Measurements from ENCODE around the gene PPEF1. TPM values are rescaled to one million over a fixed set of nuclear protein-coding genes. Genes with fewer than 3 reads are reported as not detected.
"Not testable (repeated sequence)": the region's sequence is repeated elsewhere in the genome, so short reads cannot be mapped to it uniquely, and the experiment has no call there.

Gene PPEF1
- total RNA-seq, 1 experiment from 2014 or later: 0.54 TPM

- intact Hi-C loops (cut with micrococcal nuclease; ENCODE audit: unreplicated experiment): no loop called here
- Mint-ChIP-seq H3K27me3 (ENCODE audit: insufficient read depth, unreplicated experiment) (no peaks in the 10 kb centered on the region), H3K27ac (ENCODE audit: unreplicated experiment) (no peak overlapping the region), H3K9me3 (ENCODE audit: unreplicated experiment) (no peaks in the 10 kb centered on the region), H3K36me3 (ENCODE audit: insufficient read depth, unreplicated experiment) (no peaks in the 10 kb centered on the region), H3K4me1 (ENCODE audit: low read depth, unreplicated experiment) (no peaks in the 10 kb centered on the region), H3K4me3 (ENCODE audit: unreplicated experiment) (no peak overlapping the region)
- H3K36me3 ChIP-seq (ENCODE audit: control insufficient read depth, insufficient read depth, low read length): no peaks in the 10 kb centered on the region
- CTCF ChIA-PET: no interaction called here
- no peak for TF ChIP-seq CTCF (IDR thresholded peaks at IDR 0.05; ENCODE audit: insufficient read depth in 1 of 2, low read depth in 1 of 2, low read length in 1 of 2, severe bottlenecking in 1 of 2, unreplicated experiment in 1 of 2)
- no peaks in the 10 kb centered on the region for H3K9me3 ChIP-seq
- H3K4me1 ChIP-seq: peaks cover 5% of the 10 kb centered on the region
- BruUV-seq (replicated peaks): no TSS peak
- POLR2A ChIA-PET: no interaction called here
- DNase-seq: no peak
- no peaks in the 10 kb centered on the region for H3K27me3 ChIP-seq (replicated peaks; ENCODE audit: control insufficient read depth, insufficient read depth, low read length)
- H3K4me3 ChIP-seq (ENCODE audit: low read depth, low read length): no peak overlapping the region
Measured at GRCh38 chrX:18757956-18758932, 50.8 kb downstream of the PPEF1 start.

- H3K4me3 ChIP-seq (ENCODE audit: low read depth, low read length): no peak overlapping the region
- Mint-ChIP-seq H3K27me3 (ENCODE audit: insufficient read depth, unreplicated experiment) (no peaks in the 10 kb centered on the region), H3K27ac (ENCODE audit: unreplicated experiment) (no peak overlapping the region), H3K4me1 (ENCODE audit: low read depth, unreplicated experiment) (peaks cover 20% of the 10 kb centered on the region), H3K4me3 (ENCODE audit: unreplicated experiment) (no peak overlapping the region), H3K9me3 (ENCODE audit: unreplicated experiment) (no peaks in the 10 kb centered on the region), H3K36me3 (ENCODE audit: insufficient read depth, unreplicated experiment) (no peaks in the 10 kb centered on the region)
- no peak for TF ChIP-seq CTCF (IDR thresholded peaks at IDR 0.05; ENCODE audit: insufficient read depth in 1 of 2, low read depth in 1 of 2, low read length in 1 of 2, severe bottlenecking in 1 of 2, unreplicated experiment in 1 of 2)
- POLR2A ChIA-PET: no interaction called here
- intact Hi-C loops (cut with micrococcal nuclease; ENCODE audit: unreplicated experiment): loop anchor here (2.0 to 5.0 kb wide), 2 partner anchors 86 to 141 kb away; no protein-coding TSS in a partner anchor
- H3K27me3 ChIP-seq (replicated peaks; ENCODE audit: control insufficient read depth, insufficient read depth, low read length): no peaks in the 10 kb centered on the region
- no peaks in the 10 kb centered on the region for H3K9me3 ChIP-seq
- no TSS peak for BruUV-seq (replicated peaks)
- peaks cover 22% of the 10 kb centered on the region for H3K4me1 ChIP-seq
- no peaks in the 10 kb centered on the region for H3K36me3 ChIP-seq (ENCODE audit: control insufficient read depth, insufficient read depth, low read length)
- CTCF ChIA-PET: no interaction called here
- DNase-seq: no peak
Measured at GRCh38 chrX:18761750-18762149, 54.3 kb downstream of the PPEF1 start.

- H3K9me3 Mint-ChIP-seq (ENCODE audit: unreplicated experiment); BruUV-seq (replicated peaks); H3K9me3 ChIP-seq; CTCF ChIA-PET; H3K27me3 Mint-ChIP-seq (ENCODE audit: insufficient read depth, unreplicated experiment); H3K36me3 Mint-ChIP-seq (ENCODE audit: insufficient read depth, unreplicated experiment); H3K27me3 ChIP-seq (replicated peaks; ENCODE audit: control insufficient read depth, insufficient read depth, low read length); H3K4me3 ChIP-seq (ENCODE audit: low read depth, low read length); H3K36me3 ChIP-seq (ENCODE audit: control insufficient read depth, insufficient read depth, low read length); H3K4me3 Mint-ChIP-seq (ENCODE audit: unreplicated experiment): not testable (repeated sequence)
- POLR2A ChIA-PET: interaction anchor here (0.6 kb wide), 1 partner anchor 337 kb away, joined by 3 read pairs; no protein-coding TSS in a partner anchor
- intact Hi-C loops (cut with micrococcal nuclease; ENCODE audit: unreplicated experiment): loop anchor here (1.0 to 5.0 kb wide), 5 partner anchors 22 to 142 kb away; no protein-coding TSS in a partner anchor
- H3K4me1 ChIP-seq: peaks cover 22% of the 10 kb centered on the region
- H3K27ac Mint-ChIP-seq (ENCODE audit: unreplicated experiment): peak overlapping the region; percentile 95
- DNase-seq: peak; percentile 50 to 68
- H3K4me1 Mint-ChIP-seq (ENCODE audit: low read depth, unreplicated experiment): peaks cover 27% of the 10 kb centered on the region
Measured at GRCh38 chrX:18763106-18763505, 55.7 kb downstream of the PPEF1 start.
